Mesenteric fat pad (tissue), 1 donor: Measurements from ENCODE around the gene EPS15. TPM values are rescaled to one million over a fixed set of nuclear protein-coding genes. Genes with fewer than 3 reads are reported as not detected.
"Not testable (repeated sequence)": the region's sequence is repeated elsewhere in the genome, so short reads cannot be mapped to it uniquely, and the experiment has no call there.

Experiments
- DNase-seq: peaks from one replicate; pipeline ENCODE4 v3.0.0-alpha.2; 2020; ENCODE audit warnings: low spot score
- long read RNA-seq: library from polyadenylated mRNA; unstranded; transcript quantifications from one replicate; pipeline ENCODE4 v2.0.0, GENCODE V29; 2020
- total RNA-seq: library from RNA; stranded (reverse); fragmentation: NEBNext Ultra II Directional; extraction: Animal tissue kit (Norgen Biotek cat#: 25700); gene quantifications from one replicate; pipeline ENCODE4 v1.2.1, GENCODE V29; 2021
- donor health status: DM: yes; HTN: yes; CAD: no.

Gene EPS15
- total RNA-seq: 98.9 TPM
- long read RNA-seq, partial matches to known transcripts: 16 of 26 reads
- long read RNA-seq, other reads (novel, unspliced or antisense): 10 of 26 reads

GRCh38 chr1:51519048-51519864 lies at the start of gene EPS15:
Gene EPS15 (minus strand): TSS chr1:51519266. CDS start chr1:51519231, 35 bp downstream.
- DNase-seq: peak; percentile 95

- no peak for DNase-seq
Measured at GRCh38 chr1:51568231-51568935, 49.3 kb upstream of the EPS15 start.

- no peak for DNase-seq
Measured at GRCh38 chr1:51567653-51568052, 48.6 kb upstream of the EPS15 start.

- DNase-seq: no peak
Measured at GRCh38 chr1:51566260-51566659, 47.2 kb upstream of the EPS15 start.

- DNase-seq: no peak
Measured at GRCh38 chr1:51565009-51565408, 45.9 kb upstream of the EPS15 start.

- DNase-seq: no peak
Measured at GRCh38 chr1:51564124-51564523, 45.1 kb upstream of the EPS15 start.

GRCh38 chr1:51561702-51562101 lies 42.6 kb upstream of the EPS15 start:
- no peak for DNase-seq

GRCh38 chr1:51560895-51561294 lies 41.8 kb upstream of the EPS15 start:
- not testable (repeated sequence) for DNase-seq

- no peak for DNase-seq
Measured at GRCh38 chr1:51560034-51560433, 41.0 kb upstream of the EPS15 start.

- no peak for DNase-seq
Measured at GRCh38 chr1:51559501-51559900, 40.4 kb upstream of the EPS15 start.

GRCh38 chr1:51559064-51559500 lies 40.0 kb upstream of the EPS15 start:
- DNase-seq: no peak

GRCh38 chr1:51558375-51558924 lies 39.4 kb upstream of the EPS15 start:
- DNase-seq: no peak

GRCh38 chr1:51557168-51557567 lies 38.1 kb upstream of the EPS15 start:
- no peak for DNase-seq

- DNase-seq: no peak
Measured at GRCh38 chr1:51555866-51556619, 37.0 kb upstream of the EPS15 start.

GRCh38 chr1:51553911-51554310 lies 34.8 kb upstream of the EPS15 start:
- DNase-seq: no peak

GRCh38 chr1:51552929-51553807 lies 34.1 kb upstream of the EPS15 start:
- no peak for DNase-seq

GRCh38 chr1:51551848-51552296 lies 32.8 kb upstream of the EPS15 start:
- DNase-seq: no peak

- DNase-seq: no peak
Measured at GRCh38 chr1:51551081-51551480, 32.0 kb upstream of the EPS15 start.

- no peak for DNase-seq
Measured at GRCh38 chr1:51549901-51550300, 30.8 kb upstream of the EPS15 start.

GRCh38 chr1:51549016-51549619 lies 30.1 kb upstream of the EPS15 start:
- no peak for DNase-seq
